Measurements from ENCODE around the gene ARHGEF26.

Gene ARHGEF26

GRCh38 chr3:154126651-154127050 lies 5.5 kb downstream of the ARHGEF26 start:
- no peak for ATAC-seq
- TF ChIP-seq, protein P1, sequence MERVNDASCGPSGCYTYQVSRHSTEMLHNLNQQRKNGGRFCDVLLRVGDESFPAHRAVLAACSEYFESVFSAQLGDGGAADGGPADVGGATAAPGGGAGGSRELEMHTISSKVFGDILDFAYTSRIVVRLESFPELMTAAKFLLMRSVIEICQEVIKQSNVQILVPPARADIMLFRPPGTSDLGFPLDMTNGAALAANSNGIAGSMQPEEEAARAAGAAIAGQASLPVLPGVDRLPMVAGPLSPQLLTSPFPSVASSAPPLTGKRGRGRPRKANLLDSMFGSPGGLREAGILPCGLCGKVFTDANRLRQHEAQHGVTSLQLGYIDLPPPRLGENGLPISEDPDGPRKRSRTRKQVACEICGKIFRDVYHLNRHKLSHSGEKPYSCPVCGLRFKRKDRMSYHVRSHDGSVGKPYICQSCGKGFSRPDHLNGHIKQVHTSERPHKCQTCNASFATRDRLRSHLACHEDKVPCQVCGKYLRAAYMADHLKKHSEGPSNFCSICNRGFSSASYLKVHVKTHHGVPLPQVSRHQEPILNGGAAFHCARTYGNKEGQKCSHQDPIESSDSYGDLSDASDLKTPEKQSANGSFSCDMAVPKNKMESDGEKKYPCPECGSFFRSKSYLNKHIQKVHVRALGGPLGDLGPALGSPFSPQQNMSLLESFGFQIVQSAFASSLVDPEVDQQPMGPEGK (CRISPR knock-in tag; IDR thresholded peaks at IDR 0.05; ENCODE audit: borderline replicate concordance), result no peak
- TF ChIP-seq ESRRG (CRISPR knock-in tag; IDR thresholded peaks at IDR 0.05) (no peak), ZNF70 (CRISPR knock-in tag; IDR thresholded peaks at IDR 0.05) (no peak), CSRNP3 (CRISPR knock-in tag; IDR thresholded peaks at IDR 0.05) (no peak), ARNTL (CRISPR knock-in tag; IDR thresholded peaks at IDR 0.05; ENCODE audit: borderline replicate concordance, low read depth) (no peak), RARB (CRISPR knock-in tag; IDR thresholded peaks at IDR 0.05) (no peak), ZFP3 (CRISPR knock-in tag; IDR thresholded peaks at IDR 0.05) (no peak), OSR1 (CRISPR knock-in tag; IDR thresholded peaks at IDR 0.05) (no peak), ZFP30 (CRISPR knock-in tag; IDR thresholded peaks at IDR 0.05) (no peak)
- TF ChIP-seq, protein P2, sequence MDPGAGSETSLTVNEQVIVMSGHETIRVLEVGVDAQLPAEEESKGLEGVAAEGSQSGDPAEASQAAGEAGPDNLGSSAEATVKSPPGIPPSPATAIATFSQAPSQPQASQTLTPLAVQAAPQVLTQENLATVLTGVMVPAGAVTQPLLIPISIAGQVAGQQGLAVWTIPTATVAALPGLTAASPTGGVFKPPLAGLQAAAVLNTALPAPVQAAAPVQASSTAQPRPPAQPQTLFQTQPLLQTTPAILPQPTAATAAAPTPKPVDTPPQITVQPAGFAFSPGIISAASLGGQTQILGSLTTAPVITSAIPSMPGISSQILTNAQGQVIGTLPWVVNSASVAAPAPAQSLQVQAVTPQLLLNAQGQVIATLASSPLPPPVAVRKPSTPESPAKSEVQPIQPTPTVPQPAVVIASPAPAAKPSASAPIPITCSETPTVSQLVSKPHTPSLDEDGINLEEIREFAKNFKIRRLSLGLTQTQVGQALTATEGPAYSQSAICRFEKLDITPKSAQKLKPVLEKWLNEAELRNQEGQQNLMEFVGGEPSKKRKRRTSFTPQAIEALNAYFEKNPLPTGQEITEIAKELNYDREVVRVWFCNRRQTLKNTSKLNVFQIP (CRISPR knock-in tag; IDR thresholded peaks at IDR 0.05; ENCODE audit: borderline replicate concordance, low read depth), result no peak

DNA sequence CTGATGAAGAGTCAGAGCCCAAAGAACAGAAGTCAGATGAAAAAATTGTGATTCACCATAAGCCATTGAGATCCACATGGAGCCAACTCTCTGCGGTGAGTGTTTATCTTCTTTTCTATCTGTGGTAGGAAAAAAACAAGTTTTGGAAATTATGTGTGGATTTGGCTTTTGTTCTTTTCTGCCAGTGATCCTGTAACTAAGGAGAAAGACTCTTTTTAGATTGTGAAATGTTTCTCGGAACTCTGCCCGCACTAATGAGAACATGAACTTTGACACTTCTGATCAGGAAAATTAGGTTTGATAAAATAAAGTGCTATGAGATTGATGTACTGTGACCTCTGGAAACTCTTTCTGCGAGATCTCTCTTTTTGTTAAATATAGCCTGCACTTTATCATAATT lies 8.4 kb downstream of the ARHGEF26 start:
- TF ChIP-seq ISL1 (CRISPR knock-in tag; IDR thresholded peaks at IDR 0.05), result no peak
- no peak for TF ChIP-seq ZC3H10 (CRISPR knock-in tag; IDR thresholded peaks at IDR 0.05)
- TF ChIP-seq, protein P1 (CRISPR knock-in tag; IDR thresholded peaks at IDR 0.05; ENCODE audit: borderline replicate concordance), result no peak
- no peak for TF ChIP-seq SNAI2 (CRISPR knock-in tag; IDR thresholded peaks at IDR 0.05)
- ATAC-seq, result no peak

- ATAC-seq, result no peak
- TF ChIP-seq ZFP30 (CRISPR knock-in tag; IDR thresholded peaks at IDR 0.05) (no peak), ZNF8 (CRISPR knock-in tag; IDR thresholded peaks at IDR 0.05) (no peak), ARNTL (CRISPR knock-in tag; IDR thresholded peaks at IDR 0.05; ENCODE audit: borderline replicate concordance, low read depth) (no peak), RARB (CRISPR knock-in tag; IDR thresholded peaks at IDR 0.05) (no peak), ISL1 (CRISPR knock-in tag; IDR thresholded peaks at IDR 0.05) (no peak), CSDC2 (CRISPR knock-in tag; IDR thresholded peaks at IDR 0.05) (no peak), GLIS3 (CRISPR knock-in tag; IDR thresholded peaks at IDR 0.05) (no peak), PPARA (CRISPR knock-in tag; IDR thresholded peaks at IDR 0.05; ENCODE audit: borderline replicate concordance) (no peak), SNAI2 (CRISPR knock-in tag; IDR thresholded peaks at IDR 0.05) (no peak), ZC3H10 (CRISPR knock-in tag; IDR thresholded peaks at IDR 0.05) (no peak), ZNF70 (CRISPR knock-in tag; IDR thresholded peaks at IDR 0.05) (no peak), ZNF565 (CRISPR knock-in tag; conservative IDR thresholded peaks at IDR 0.05; ENCODE audit: low read depth) (no peak), TOX (CRISPR knock-in tag; IDR thresholded peaks at IDR 0.05; ENCODE audit: borderline replicate concordance) (no peak), TSHZ2 (CRISPR knock-in tag; IDR thresholded peaks at IDR 0.05) (no peak), OSR1 (CRISPR knock-in tag; IDR thresholded peaks at IDR 0.05) (no peak), TCF4 (CRISPR knock-in tag; IDR thresholded peaks at IDR 0.05; ENCODE audit: borderline replicate concordance) (no peak)
- TF ChIP-seq, protein P1 (CRISPR knock-in tag; IDR thresholded peaks at IDR 0.05; ENCODE audit: borderline replicate concordance), result no peak
- TF ChIP-seq, protein P3, sequence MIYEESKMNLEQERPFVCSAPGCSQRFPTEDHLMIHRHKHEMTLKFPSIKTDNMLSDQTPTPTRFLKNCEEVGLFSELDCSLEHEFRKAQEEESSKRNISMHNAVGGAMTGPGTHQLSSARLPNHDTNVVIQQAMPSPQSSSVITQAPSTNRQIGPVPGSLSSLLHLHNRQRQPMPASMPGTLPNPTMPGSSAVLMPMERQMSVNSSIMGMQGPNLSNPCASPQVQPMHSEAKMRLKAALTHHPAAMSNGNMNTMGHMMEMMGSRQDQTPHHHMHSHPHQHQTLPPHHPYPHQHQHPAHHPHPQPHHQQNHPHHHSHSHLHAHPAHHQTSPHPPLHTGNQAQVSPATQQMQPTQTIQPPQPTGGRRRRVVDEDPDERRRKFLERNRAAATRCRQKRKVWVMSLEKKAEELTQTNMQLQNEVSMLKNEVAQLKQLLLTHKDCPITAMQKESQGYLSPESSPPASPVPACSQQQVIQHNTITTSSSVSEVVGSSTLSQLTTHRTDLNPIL (CRISPR knock-in tag; IDR thresholded peaks at IDR 0.05; ENCODE audit: low read depth), result no peak
- TF ChIP-seq, protein P2 (CRISPR knock-in tag; IDR thresholded peaks at IDR 0.05; ENCODE audit: borderline replicate concordance, low read depth), result no peak
Measured at GRCh38 chr3:154130540-154130939, 9.3 kb downstream of the ARHGEF26 start.
